Prostate gland (tissue), 2 donors: ENCODE data around the gene ESPN.

Experiments used
- POLR2A ChIP-seq: fragments of 450-650 bp; IDR thresholded peaks from one replicate; pipeline ENCODE4 v1.6.1; 2016; ENCODE audit warnings: antibody characterized with exemption, mild to moderate bottlenecking
- POLR2AphosphoS5 ChIP-seq: sonication (generic); formaldehyde crosslinking; IDR thresholded peaks from one replicate; pipeline ENCODE4 v1.6.1; 2017; ENCODE audit warnings: antibody characterized with exemption
- TF ChIP-seq, protein P1 (sequence below), 4 experiments: fragments of 200-600 bp in 2 of 4; fragments of 450-650 bp in 2 of 4; sonication (generic) in 2 of 4; IDR thresholded peaks; 1 replicate in 3 of 4; 2 replicates in 1 of 4; pipeline ENCODE4 v1.5.1; 2016 to 2019; ENCODE audit warnings: antibody characterized with exemption in 4 of 4, mild to moderate bottlenecking in 2 of 4, moderate library complexity in 2 of 4

GRCh38 chr1:6501279-6501813 lies 76.8 kb downstream of the ESPN start:
- TF ChIP-seq, protein P1, sequence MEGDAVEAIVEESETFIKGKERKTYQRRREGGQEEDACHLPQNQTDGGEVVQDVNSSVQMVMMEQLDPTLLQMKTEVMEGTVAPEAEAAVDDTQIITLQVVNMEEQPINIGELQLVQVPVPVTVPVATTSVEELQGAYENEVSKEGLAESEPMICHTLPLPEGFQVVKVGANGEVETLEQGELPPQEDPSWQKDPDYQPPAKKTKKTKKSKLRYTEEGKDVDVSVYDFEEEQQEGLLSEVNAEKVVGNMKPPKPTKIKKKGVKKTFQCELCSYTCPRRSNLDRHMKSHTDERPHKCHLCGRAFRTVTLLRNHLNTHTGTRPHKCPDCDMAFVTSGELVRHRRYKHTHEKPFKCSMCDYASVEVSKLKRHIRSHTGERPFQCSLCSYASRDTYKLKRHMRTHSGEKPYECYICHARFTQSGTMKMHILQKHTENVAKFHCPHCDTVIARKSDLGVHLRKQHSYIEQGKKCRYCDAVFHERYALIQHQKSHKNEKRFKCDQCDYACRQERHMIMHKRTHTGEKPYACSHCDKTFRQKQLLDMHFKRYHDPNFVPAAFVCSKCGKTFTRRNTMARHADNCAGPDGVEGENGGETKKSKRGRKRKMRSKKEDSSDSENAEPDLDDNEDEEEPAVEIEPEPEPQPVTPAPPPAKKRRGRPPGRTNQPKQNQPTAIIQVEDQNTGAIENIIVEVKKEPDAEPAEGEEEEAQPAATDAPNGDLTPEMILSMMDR (IDR thresholded peaks at IDR 0.05) = no peak
- no peak for TF ChIP-seq POLR2A
- no peak for TF ChIP-seq POLR2AphosphoS5
